ENCODE results near the gene POLR3K. TPM values are rescaled to one million over a fixed set of nuclear protein-coding genes. Genes with fewer than 3 reads are reported as not detected.

The POLR3K gene
- polyA plus RNA-seq, 1 of the 3 experiments (the other 2 are of a cell fraction), result 54.5 TPM

Small RNAs within 50 kb of the gene (small RNA-seq; reads per million reads assigned to genes)
- gene MIR6859-4 (0 reads per million in 7 experiments), gene Z69720.2 (0 reads per million in 7 experiments)

Other genes with a start within 250 kb of the POLR3K start
- 61.9 and 73.4 TPM in 2 replicates for gene SNRNP25, start 220 bp upstream of the POLR3K start, polyA plus RNA-seq (2012; rRNA removed)
- gene RHBDF1, start 19.0 kb upstream of the POLR3K start, polyA plus RNA-seq (2012; rRNA removed), result 49.1 and 54.1 TPM in 2 replicates
- 93.3 and 98.3 TPM in 2 replicates for gene MPG, start 24.6 kb upstream of the POLR3K start, polyA plus RNA-seq (2012; rRNA removed)
- gene NPRL3, start 85.1 kb upstream of the POLR3K start, polyA plus RNA-seq (2012; rRNA removed), result 6.7 and 22.2 TPM in 2 replicates
- not detected in 2 replicates for gene HBZ, start 99.0 kb upstream of the POLR3K start, polyA plus RNA-seq (2012; rRNA removed)
- gene HBM, start 112.4 kb upstream of the POLR3K start, polyA plus RNA-seq (2012; rRNA removed), result not detected in 2 replicates
- not detected in 2 replicates for gene HBA2, start 119.3 kb upstream of the POLR3K start, polyA plus RNA-seq (2012; rRNA removed)
- not detected in 2 replicates for gene HBA1, start 123.1 kb upstream of the POLR3K start, polyA plus RNA-seq (2012; rRNA removed)
- gene HBQ1, start 126.9 kb upstream of the POLR3K start, polyA plus RNA-seq (2012; rRNA removed), result 2.7 and 5.2 TPM in 2 replicates
- gene LUC7L, start 175.8 kb upstream of the POLR3K start, polyA plus RNA-seq (2012; rRNA removed), result 97.7 and 105 TPM in 2 replicates
- 91.3 and 126 TPM in 2 replicates for gene FAM234A, start 181.2 kb upstream of the POLR3K start, polyA plus RNA-seq (2012; rRNA removed)
- 9.8 and 10.0 TPM in 2 replicates for gene RGS11, start 222.3 kb upstream of the POLR3K start, polyA plus RNA-seq (2012; rRNA removed)
- gene ARHGDIG, start 227.0 kb upstream of the POLR3K start, polyA plus RNA-seq (2012; rRNA removed), result 4.8 and 4.9 TPM in 2 replicates
- 1.7 and 2.5 TPM in 2 replicates for gene PDIA2, start 229.6 kb upstream of the POLR3K start, polyA plus RNA-seq (2012; rRNA removed)